SK-N-SH (cell line): ENCODE data around the gene PRICKLE1. TPM values are rescaled to one million over a fixed set of nuclear protein-coding genes. Genes with fewer than 3 reads are reported as not detected.

Source experiments
- CTCF ChIA-PET: fragments of 300-600, 350-600 bp; formaldehyde crosslinking; extraction: SDS; loops from one replicate; lab custom pipeline; 2021; lab: Yijun Ruan, JAX
- POLR2A ChIA-PET: fragments of 350-600 bp; sonication (Branson Sonifier 250); formaldehyde crosslinking; extraction: SDS; loops from one replicate; lab custom pipeline; 2020; ENCODE audit warnings: antibody characterized with exemption, inconsistent platforms; lab: Yijun Ruan, JAX
- DNase-seq: peaks from one replicate; pipeline ENCODE4 v3.0.0; 2012
- H2AFZ ChIP-seq: fragments of 200-600 bp; sonication (generic); 2 replicates; pipeline ENCODE4 v1.8.1; 2016; ENCODE audit warnings: antibody characterized with exemption, mild to moderate bottlenecking, low read depth
- H3F3A ChIP-seq: fragments of 200-600 bp; sonication (generic); replicated peaks from 2 replicates; pipeline ENCODE3; 2016; ENCODE audit warnings: antibody characterized with exemption, mild to moderate bottlenecking; ENCODE audit not compliant: insufficient read depth
- H3K27ac ChIP-seq, 2 experiments: fragments of 200-500 bp in 1 of 2; fragments of 200-600 bp in 1 of 2; sonication (Bioruptor generic) in 1 of 2; sonication (generic), shearing (Covaris generic) in 1 of 2; 2 replicates each; pipeline versions ENCODE4 v1.5.1 to v1.6.1; 2014 to 2016; ENCODE audit warnings: low read depth in 2 of 2, inconsistent platforms in 1 of 2, low read length in 1 of 2, mild to moderate bottlenecking in 1 of 2, mixed read lengths in 1 of 2
- H3K27me3 ChIP-seq: fragments of 200-600 bp; sonication (generic), shearing (Covaris generic); 2 replicates; pipeline ENCODE4 v1.6.1; 2016; ENCODE audit warnings: mixed run types; ENCODE audit not compliant: insufficient read depth
- H3K36me3 ChIP-seq, 2 experiments: fragments of 200-500 bp in 1 of 2; fragments of 200-600 bp in 1 of 2; sonication (Bioruptor generic) in 1 of 2; sonication (generic) in 1 of 2; replicated peaks in 1 of 2; 2 replicates each; pipeline versions ENCODE3 to v1.5.1; 2014 to 2016; ENCODE audit warnings: low read length in 1 of 2, mild to moderate bottlenecking in 1 of 2; ENCODE audit not compliant: insufficient read depth in 2 of 2, control insufficient read depth in 1 of 2
- H3K4me1 ChIP-seq, 2 experiments: fragments of 200-500 bp in 1 of 2; fragments of 200-600 bp in 1 of 2; sonication (Bioruptor generic) in 1 of 2; sonication (generic), shearing (Covaris generic) in 1 of 2; 2 replicates each; pipeline versions ENCODE4 v1.5.1 to v1.6.1; 2014 to 2016; ENCODE audit warnings: low read depth in 1 of 2, low read length in 1 of 2, mixed run types in 1 of 2; ENCODE audit not compliant: insufficient read depth in 2 of 2, control insufficient read depth in 1 of 2
- H3K4me2 ChIP-seq: fragments of 200-600 bp; sonication (generic), shearing (Covaris generic); 2 replicates; pipeline ENCODE4 v1.6.1; 2017; ENCODE audit warnings: mixed run types
- H3K4me3 ChIP-seq, 2 experiments: fragments of 200-500 bp in 1 of 2; fragments of 200-600 bp in 1 of 2; sonication (Bioruptor generic) in 1 of 2; sonication (generic), shearing (Covaris generic) in 1 of 2; 2 replicates each; pipeline versions ENCODE4 v1.5.1 to v1.8.1; 2014 to 2016; ENCODE audit warnings: low read depth in 2 of 2, inconsistent platforms in 1 of 2, low read length in 1 of 2, mild to moderate bottlenecking in 1 of 2, mixed read lengths in 1 of 2, moderate library complexity in 1 of 2
- H3K79me2 ChIP-seq: fragments of 200-600 bp; sonication (generic); 2 replicates; pipeline ENCODE4 v1.8.1; 2017; ENCODE audit warnings: mild to moderate bottlenecking; ENCODE audit not compliant: insufficient read depth
- H3K9ac ChIP-seq: fragments of 200-600 bp; sonication (generic); 2 replicates; pipeline ENCODE4 v1.6.1; 2017; ENCODE audit warnings: mixed run types
- H3K9me2 ChIP-seq: fragments of 200-600 bp; sonication (generic); 2 replicates; pipeline ENCODE4 v1.6.1; 2017; ENCODE audit warnings: mixed run types
- H3K9me3 ChIP-seq: fragments of 200-600 bp; sonication (generic); 2 replicates; pipeline ENCODE4 v1.6.1; 2017; ENCODE audit warnings: mixed run types, mild to moderate bottlenecking, moderate library complexity
- H4K20me1 ChIP-seq: fragments of 200-600 bp; sonication (generic); 2 replicates; pipeline ENCODE4 v1.6.1; 2017; ENCODE audit warnings: mild to moderate bottlenecking, mixed run types; ENCODE audit not compliant: insufficient read depth
- CHD2 ChIP-seq: fragments of 150-350 bp; IDR thresholded peaks from 2 replicates; pipeline ENCODE4 v1.6.1; 2018; ENCODE audit warnings: low read length; ENCODE audit not compliant: partially characterized antibody
- GABPA ChIP-seq: IDR thresholded peaks from 2 replicates; pipeline ENCODE4 v1.4.0; 2012; ENCODE audit warnings: low read depth, mild to moderate bottlenecking
- MEF2A ChIP-seq: IDR thresholded peaks from 2 replicates; pipeline ENCODE4 v1.4.0; 2012; ENCODE audit warnings: low read depth, borderline replicate concordance
- RFX5 ChIP-seq: IDR thresholded peaks from 2 replicates; pipeline ENCODE4 v1.6.1; 2012; ENCODE audit warnings: mild to moderate bottlenecking, improper control_type of control experiment, low read length
- SIN3A ChIP-seq: IDR thresholded peaks from 2 replicates; pipeline ENCODE4 v1.6.1; 2012; ENCODE audit warnings: low read depth, mild to moderate bottlenecking, low read length, moderate library complexity, borderline replicate concordance
- TCF12 ChIP-seq: IDR thresholded peaks from 2 replicates; pipeline ENCODE4 v1.4.0; 2012
- TEAD4 ChIP-seq: IDR thresholded peaks from 2 replicates; pipeline ENCODE4 v1.4.0; 2012; ENCODE audit warnings: mild to moderate bottlenecking, borderline replicate concordance; ENCODE audit not compliant: insufficient read depth
- YY1 ChIP-seq: IDR thresholded peaks from 2 replicates; pipeline ENCODE4 v1.4.0; 2012; ENCODE audit warnings: low read depth, mild to moderate bottlenecking
- WGBS: methylation state at CpG from one replicate; pipeline ENCODE4 v1.1.6; 2017; ENCODE audit warnings: low lambda C conversion rate; 5-methylcytosine and 5-hydroxymethylcytosine counted together
- polyA plus RNA-seq, 3 experiments: library from polyadenylated mRNA; depleted of rRNA; stranded (reverse); fragments of >200 nt; gene quantifications; 2 replicates each; pipeline ENCODE4 v1.2.3, GENCODE V29; 2012
- TF ChIP-seq, protein P1 (sequence below): fragments of 150-350 bp; IDR thresholded peaks from 2 replicates; pipeline ENCODE4 v1.6.1; 2016; ENCODE audit warnings: mild to moderate bottlenecking, low read depth, low read length
- TF ChIP-seq, protein P2 (sequence below): IDR thresholded peaks from 2 replicates; pipeline ENCODE4 v1.6.1; 2012; ENCODE audit warnings: mild to moderate bottlenecking, low read depth, low read length, moderate library complexity
- TF ChIP-seq, protein P3 (sequence below): fragments of 200-600 bp; sonication (generic); IDR thresholded peaks from 2 replicates; pipeline ENCODE4 v1.6.1; 2017; ENCODE audit warnings: antibody characterized with exemption, mild to moderate bottlenecking, moderate library complexity
- TF ChIP-seq, protein P4 (sequence below): IDR thresholded peaks from 2 replicates; pipeline ENCODE4 v1.4.0; 2012; ENCODE audit warnings: low read depth, borderline replicate concordance

PRICKLE1 gene
- polyA plus RNA-seq, 1 of the 3 experiments (the other 2 are of a cell fraction), result 1.2 TPM

DNA sequence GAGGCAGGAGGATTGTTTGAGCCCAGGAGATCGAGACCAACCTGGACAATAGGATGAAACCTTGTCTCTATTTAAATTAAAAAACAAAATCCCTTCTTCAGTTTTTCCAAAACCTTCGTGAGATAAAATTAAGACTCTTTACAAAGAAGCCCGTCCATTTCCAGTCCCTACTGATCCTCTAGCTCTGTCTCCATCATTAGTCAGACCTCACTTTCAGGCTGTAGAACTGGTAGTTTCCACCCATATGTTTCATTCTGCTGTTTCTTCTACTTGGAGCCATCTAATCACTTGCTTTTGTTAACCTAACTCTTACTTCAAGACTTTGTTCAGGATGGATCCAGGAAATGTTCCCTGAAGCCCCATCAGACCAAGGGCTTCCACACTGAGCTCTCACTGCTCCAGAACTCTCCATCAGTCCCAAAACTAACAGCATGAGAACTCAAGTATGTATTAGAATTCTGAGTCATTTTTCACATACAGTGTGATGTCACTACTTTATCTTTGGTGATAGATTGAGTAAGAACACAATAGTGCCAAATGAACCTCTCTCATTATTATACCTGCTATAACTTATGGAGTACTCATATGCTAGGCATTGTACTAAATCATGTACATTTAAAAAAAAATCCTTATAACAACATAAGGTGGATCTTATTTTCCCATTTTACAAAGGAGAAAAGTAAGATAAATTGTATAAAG is 90.8 kb downstream of the PRICKLE1 start:
- CTCF ChIA-PET, result interaction anchor here (1.3 to 3.2 kb wide), 2 partner anchors 11 to 16 kb away, joined by 3 to 10 read pairs; no protein-coding TSS in a partner anchor
- TF ChIP-seq, protein P1, sequence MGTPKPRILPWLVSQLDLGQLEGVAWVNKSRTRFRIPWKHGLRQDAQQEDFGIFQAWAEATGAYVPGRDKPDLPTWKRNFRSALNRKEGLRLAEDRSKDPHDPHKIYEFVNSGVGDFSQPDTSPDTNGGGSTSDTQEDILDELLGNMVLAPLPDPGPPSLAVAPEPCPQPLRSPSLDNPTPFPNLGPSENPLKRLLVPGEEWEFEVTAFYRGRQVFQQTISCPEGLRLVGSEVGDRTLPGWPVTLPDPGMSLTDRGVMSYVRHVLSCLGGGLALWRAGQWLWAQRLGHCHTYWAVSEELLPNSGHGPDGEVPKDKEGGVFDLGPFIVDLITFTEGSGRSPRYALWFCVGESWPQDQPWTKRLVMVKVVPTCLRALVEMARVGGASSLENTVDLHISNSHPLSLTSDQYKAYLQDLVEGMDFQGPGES, result no peak
- TF ChIP-seq SIN3A (no peak), GABPA (no peak), CHD2 (no peak), RFX5 (no peak), TEAD4 (no peak), MEF2A (no peak), TCF12 (no peak), YY1 (no peak)
- TF ChIP-seq, protein P2, sequence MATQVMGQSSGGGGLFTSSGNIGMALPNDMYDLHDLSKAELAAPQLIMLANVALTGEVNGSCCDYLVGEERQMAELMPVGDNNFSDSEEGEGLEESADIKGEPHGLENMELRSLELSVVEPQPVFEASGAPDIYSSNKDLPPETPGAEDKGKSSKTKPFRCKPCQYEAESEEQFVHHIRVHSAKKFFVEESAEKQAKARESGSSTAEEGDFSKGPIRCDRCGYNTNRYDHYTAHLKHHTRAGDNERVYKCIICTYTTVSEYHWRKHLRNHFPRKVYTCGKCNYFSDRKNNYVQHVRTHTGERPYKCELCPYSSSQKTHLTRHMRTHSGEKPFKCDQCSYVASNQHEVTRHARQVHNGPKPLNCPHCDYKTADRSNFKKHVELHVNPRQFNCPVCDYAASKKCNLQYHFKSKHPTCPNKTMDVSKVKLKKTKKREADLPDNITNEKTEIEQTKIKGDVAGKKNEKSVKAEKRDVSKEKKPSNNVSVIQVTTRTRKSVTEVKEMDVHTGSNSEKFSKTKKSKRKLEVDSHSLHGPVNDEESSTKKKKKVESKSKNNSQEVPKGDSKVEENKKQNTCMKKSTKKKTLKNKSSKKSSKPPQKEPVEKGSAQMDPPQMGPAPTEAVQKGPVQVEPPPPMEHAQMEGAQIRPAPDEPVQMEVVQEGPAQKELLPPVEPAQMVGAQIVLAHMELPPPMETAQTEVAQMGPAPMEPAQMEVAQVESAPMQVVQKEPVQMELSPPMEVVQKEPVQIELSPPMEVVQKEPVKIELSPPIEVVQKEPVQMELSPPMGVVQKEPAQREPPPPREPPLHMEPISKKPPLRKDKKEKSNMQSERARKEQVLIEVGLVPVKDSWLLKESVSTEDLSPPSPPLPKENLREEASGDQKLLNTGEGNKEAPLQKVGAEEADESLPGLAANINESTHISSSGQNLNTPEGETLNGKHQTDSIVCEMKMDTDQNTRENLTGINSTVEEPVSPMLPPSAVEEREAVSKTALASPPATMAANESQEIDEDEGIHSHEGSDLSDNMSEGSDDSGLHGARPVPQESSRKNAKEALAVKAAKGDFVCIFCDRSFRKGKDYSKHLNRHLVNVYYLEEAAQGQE, result no peak
- TF ChIP-seq, protein P3, sequence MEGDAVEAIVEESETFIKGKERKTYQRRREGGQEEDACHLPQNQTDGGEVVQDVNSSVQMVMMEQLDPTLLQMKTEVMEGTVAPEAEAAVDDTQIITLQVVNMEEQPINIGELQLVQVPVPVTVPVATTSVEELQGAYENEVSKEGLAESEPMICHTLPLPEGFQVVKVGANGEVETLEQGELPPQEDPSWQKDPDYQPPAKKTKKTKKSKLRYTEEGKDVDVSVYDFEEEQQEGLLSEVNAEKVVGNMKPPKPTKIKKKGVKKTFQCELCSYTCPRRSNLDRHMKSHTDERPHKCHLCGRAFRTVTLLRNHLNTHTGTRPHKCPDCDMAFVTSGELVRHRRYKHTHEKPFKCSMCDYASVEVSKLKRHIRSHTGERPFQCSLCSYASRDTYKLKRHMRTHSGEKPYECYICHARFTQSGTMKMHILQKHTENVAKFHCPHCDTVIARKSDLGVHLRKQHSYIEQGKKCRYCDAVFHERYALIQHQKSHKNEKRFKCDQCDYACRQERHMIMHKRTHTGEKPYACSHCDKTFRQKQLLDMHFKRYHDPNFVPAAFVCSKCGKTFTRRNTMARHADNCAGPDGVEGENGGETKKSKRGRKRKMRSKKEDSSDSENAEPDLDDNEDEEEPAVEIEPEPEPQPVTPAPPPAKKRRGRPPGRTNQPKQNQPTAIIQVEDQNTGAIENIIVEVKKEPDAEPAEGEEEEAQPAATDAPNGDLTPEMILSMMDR, result no peak
- TF ChIP-seq, protein P4, sequence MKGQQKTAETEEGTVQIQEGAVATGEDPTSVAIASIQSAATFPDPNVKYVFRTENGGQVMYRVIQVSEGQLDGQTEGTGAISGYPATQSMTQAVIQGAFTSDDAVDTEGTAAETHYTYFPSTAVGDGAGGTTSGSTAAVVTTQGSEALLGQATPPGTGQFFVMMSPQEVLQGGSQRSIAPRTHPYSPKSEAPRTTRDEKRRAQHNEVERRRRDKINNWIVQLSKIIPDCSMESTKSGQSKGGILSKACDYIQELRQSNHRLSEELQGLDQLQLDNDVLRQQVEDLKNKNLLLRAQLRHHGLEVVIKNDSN, result no peak
- H3K36me3 ChIP-seq, result no peaks in the 10 kb centered on the region
- H3K4me2 ChIP-seq, result no peak overlapping the region
- H3K9me3 ChIP-seq, result no peaks in the 10 kb centered on the region
- H3K79me2 ChIP-seq, result no peaks in the 10 kb centered on the region
- H4K20me1 ChIP-seq, result no peaks in the 10 kb centered on the region
- no peaks in the 10 kb centered on the region for H3F3A ChIP-seq
- H3K27me3 ChIP-seq, result no peaks in the 10 kb centered on the region
- DNase-seq, result no peak
- no peaks in the 10 kb centered on the region for H3K4me1 ChIP-seq
- WGBS, result 59% methylated on average over 3 of the region's 3 CpGs
- H3K9me2 ChIP-seq, result no peaks in the 10 kb centered on the region
- no peak overlapping the region for H3K4me3 ChIP-seq
- no peak overlapping the region for H3K9ac ChIP-seq
- POLR2A ChIA-PET, result no interaction called here
- H2AFZ ChIP-seq, result no peak overlapping the region
- no peak overlapping the region for H3K27ac ChIP-seq
